Heart right ventricle (tissue), 16 donors: ENCODE measurements around the gene KIF26B. TPM values are rescaled to one million over a fixed set of nuclear protein-coding genes. Genes with fewer than 3 reads are reported as not detected.

Experiments
- ATAC-seq, 8 donors: fragments of 200-7000 bp; cut with Tn5 transposase; one replicate each; pipeline ENCODE4 v1.9.1; 2020; ENCODE audit warnings: mild to moderate bottlenecking in 8 of 8, moderate library complexity in 8 of 8, moderate number of reproducible peaks in 1 of 8
- DNase-seq, 2 donors: peaks; one replicate each; pipeline ENCODE4 v3.0.0-alpha.2; 2020
- H3K27ac ChIP-seq, 10 donors: fragments of 200-600 bp; sonication (generic) in 2 of 10; one replicate each; pipeline versions ENCODE4 v1.5.0 to v1.8.0; 2020 to 2022; ENCODE audit warnings: mild to moderate bottlenecking in 3 of 10
- H3K27me3 ChIP-seq, 7 donors: fragments of 200-600 bp; one replicate each; pipeline ENCODE4 v1.8.0; 2021 to 2022; ENCODE audit warnings: mild to moderate bottlenecking in 2 of 7
- H3K36me3 ChIP-seq, 9 donors: fragments of 200-600 bp; sonication (generic) in 1 of 9; one replicate each; pipeline versions ENCODE4 v1.5.0 to v1.8.0; 2020 to 2022; ENCODE audit warnings: mild to moderate bottlenecking in 2 of 9
- H3K4me1 ChIP-seq, 9 donors: fragments of 200-600 bp; sonication (generic) in 1 of 9; one replicate each; pipeline versions ENCODE4 v1.5.0 to v1.8.0; 2020 to 2022; ENCODE audit warnings: mild to moderate bottlenecking in 4 of 9
- H3K4me3 ChIP-seq, 10 donors: fragments of 200-600 bp; sonication (generic) in 2 of 10; one replicate each; pipeline versions ENCODE4 v1.5.0 to v1.8.0; 2020 to 2022; ENCODE audit warnings: mild to moderate bottlenecking in 7 of 10, moderate library complexity in 2 of 10
- H3K9me3 ChIP-seq, 11 donors: fragments of 200-600 bp in 10 of 11; sonication (generic) in 2 of 11; one replicate each; pipeline versions ENCODE4 v1.5.0 to v1.8.0; 2013 to 2022; ENCODE audit warnings: mild to moderate bottlenecking in 2 of 11, control low read depth in 1 of 11, moderate library complexity in 1 of 11
- WGBS, 2 donors: extraction: QIAGEN DNeasy Blood & Tissue Kit; methylation state at CpG; one replicate each; pipeline ENCODE4 v1.1.7; 2013; ENCODE audit warnings: inconsistent platforms in 1 of 2; 5-methylcytosine and 5-hydroxymethylcytosine counted together
- intact Hi-C, 10 donors: fragments of 100-400 bp; cut with DNase I; formaldehyde crosslinking; loops; one replicate each; pipeline versions ENCODE4 v1.11.1 to v1.14.2; 2022
- polyA plus RNA-seq, 2 donors: library from polyadenylated mRNA; stranded (reverse); fragments of 200-250 nt; gene quantifications; one replicate each; pipeline ENCODE4 v1.2.3, GENCODE V29; 2013
- total RNA-seq, 10 donors: library from RNA; stranded (reverse); fragmentation: NEBNext Ultra II Directional in 3 of 10; extraction: Animal tissue kit (Norgen Biotek cat#: 25700) in 3 of 10; gene quantifications; one replicate each; pipeline versions ENCODE4 v1.2.1 to v1.2.4, GENCODE V29; 2021 to 2023
- TF ChIP-seq, protein P1 (sequence below), 9 donors: fragments of 200-600 bp; sonication (generic) in 2 of 9; IDR thresholded peaks; one replicate each; pipeline versions ENCODE4 v1.5.0 to v1.8.0; 2021 to 2022; ENCODE audit warnings: antibody characterized with exemption in 9 of 9, mild to moderate bottlenecking in 5 of 9, moderate library complexity in 1 of 9
- donor health status: Arrhythmogenic right ventricular cardiomyopathy.
- donor health status: ischemic (EF 13 %, LVEDD 7.1; RV severe dilation, severe dysfunction).
- donor health status: healthy with polysubstance abuse.
- donor health status: DM: no; HTN: yes; CAD: no.
- donor health status: DM: no; HTN: no; CAD: no.
- donor health status: ischemic (EF 25% LVEDD 6.9; RV normal size, moderate dysfunction).
- donor health status: ischemic (EF 25% LVEDD 5.7; RV mildly dilated, moderate dysfunction).
- donor health status: healthy.
- donor health status: DM: yes; HTN: yes; CAD: no.
- donor health status: Ischemic cardiomyopathy.
- donor health status: ischemic (EF 35%, LVEDD 5.7; RV mildly dilated, moderate dysfunction).
- donor health status: nonischemic (EF 11% LVEDD 7.7; RV severe dilation, severe dysfunction).
- donor health status: DM: yes; HTN: yes; CAD: no.
- donor health status: PGD.
- donor health status: ischemic (EF 29% LVEDD 5.4; RV normal size, mild dysfunction).
- donor health status: nonischemic (EF 23%, LVEDD 6.1; RV moderate dilation, normal function).

Gene KIF26B
- total and polyA plus RNA-seq, 12 donors, result 0.66 to 8.8 (median 2.8) TPM

DNA sequence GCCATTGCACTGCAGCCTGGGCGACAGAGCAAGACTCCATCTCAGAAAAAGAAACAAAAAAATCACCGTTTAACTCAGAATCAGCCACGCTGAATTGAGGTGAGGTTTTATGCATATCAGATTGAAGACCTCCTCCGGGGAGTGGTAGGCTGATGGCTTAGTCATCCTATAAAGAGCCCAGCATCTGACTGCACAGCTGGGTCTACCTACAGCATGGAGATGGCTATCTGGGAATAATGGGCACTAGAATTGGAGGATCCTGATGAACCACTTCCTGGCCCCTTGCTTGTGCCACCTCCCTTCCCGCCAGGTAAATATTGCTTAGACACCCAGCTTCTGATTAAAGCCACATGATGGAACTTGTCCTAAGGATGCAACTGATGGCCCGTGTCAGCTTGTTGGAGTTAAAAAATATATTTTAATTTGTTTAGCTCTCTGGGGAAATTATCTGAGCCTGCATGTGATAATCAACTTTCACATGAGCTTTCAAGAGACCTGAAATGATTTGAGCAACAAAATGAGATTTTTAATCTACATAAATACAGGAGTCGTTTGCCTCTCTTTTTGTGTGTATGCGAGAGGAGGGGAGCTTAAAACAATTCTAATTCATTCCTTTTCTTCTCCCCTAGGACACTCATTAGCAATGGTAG lies 157.2 kb downstream of the KIF26B start:
- H3K9me3 ChIP-seq, result no peaks in the 10 kb centered on the region
- TF ChIP-seq, protein P1, sequence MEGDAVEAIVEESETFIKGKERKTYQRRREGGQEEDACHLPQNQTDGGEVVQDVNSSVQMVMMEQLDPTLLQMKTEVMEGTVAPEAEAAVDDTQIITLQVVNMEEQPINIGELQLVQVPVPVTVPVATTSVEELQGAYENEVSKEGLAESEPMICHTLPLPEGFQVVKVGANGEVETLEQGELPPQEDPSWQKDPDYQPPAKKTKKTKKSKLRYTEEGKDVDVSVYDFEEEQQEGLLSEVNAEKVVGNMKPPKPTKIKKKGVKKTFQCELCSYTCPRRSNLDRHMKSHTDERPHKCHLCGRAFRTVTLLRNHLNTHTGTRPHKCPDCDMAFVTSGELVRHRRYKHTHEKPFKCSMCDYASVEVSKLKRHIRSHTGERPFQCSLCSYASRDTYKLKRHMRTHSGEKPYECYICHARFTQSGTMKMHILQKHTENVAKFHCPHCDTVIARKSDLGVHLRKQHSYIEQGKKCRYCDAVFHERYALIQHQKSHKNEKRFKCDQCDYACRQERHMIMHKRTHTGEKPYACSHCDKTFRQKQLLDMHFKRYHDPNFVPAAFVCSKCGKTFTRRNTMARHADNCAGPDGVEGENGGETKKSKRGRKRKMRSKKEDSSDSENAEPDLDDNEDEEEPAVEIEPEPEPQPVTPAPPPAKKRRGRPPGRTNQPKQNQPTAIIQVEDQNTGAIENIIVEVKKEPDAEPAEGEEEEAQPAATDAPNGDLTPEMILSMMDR (IDR thresholded peaks at IDR 0.05), result no peak
- no peak for DNase-seq
- peaks cover 3 to 24% (median 12%) of the 10 kb centered on the region in 9 donors for H3K4me1 ChIP-seq
- no peak overlapping the region for H3K4me3 ChIP-seq
- no peak for ATAC-seq
- H3K36me3 ChIP-seq, result no peaks in the 10 kb centered on the region
- no peak overlapping the region for H3K27ac ChIP-seq
- 93 to 95% methylated on average over 8 of the region's 8 CpGs for WGBS, 2 donors
- intact Hi-C loops, result no loop called here
- peaks cover 0 to 49% (median 10%) of the 10 kb centered on the region in 7 donors for H3K27me3 ChIP-seq

DNA sequence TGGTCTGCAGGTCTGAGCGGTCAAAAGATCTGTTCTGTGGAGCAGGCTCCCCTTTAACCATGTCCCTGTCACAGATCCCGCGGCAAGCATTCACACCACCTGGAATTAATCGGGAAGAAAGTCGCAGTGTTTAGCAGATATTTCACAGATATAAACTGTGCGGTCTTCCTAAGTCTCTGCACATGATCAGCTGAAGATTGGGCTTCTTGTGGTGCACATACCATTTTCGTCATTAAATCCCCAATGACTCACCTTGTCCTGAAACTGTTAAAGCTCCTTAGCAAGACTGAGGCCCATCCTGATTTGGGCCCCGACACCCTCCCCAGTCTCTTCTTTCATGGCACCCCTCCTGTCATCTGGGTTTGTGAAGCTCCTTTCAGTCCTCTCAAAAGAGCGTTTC lies 158.8 kb downstream of the KIF26B start:
- peaks cover 3 to 13% (median 8%) of the 10 kb centered on the region in 9 donors for H3K4me1 ChIP-seq
- TF ChIP-seq, protein P1 (IDR thresholded peaks at IDR 0.05), result no peak
- ATAC-seq (no peak), DNase-seq (no peak)
- peaks cover 0 to 48% (median 12%) of the 10 kb centered on the region in 7 donors for H3K27me3 ChIP-seq
- H3K4me3 ChIP-seq, result no peak overlapping the region
- WGBS, 2 donors, result 97% methylated on average over 9 of the region's 9 CpGs
- no peaks in the 10 kb centered on the region for H3K36me3 ChIP-seq
- H3K27ac ChIP-seq, result no peak overlapping the region
- intact Hi-C loops, result no loop called here
- H3K9me3 ChIP-seq, result no peaks in the 10 kb centered on the region

DNA sequence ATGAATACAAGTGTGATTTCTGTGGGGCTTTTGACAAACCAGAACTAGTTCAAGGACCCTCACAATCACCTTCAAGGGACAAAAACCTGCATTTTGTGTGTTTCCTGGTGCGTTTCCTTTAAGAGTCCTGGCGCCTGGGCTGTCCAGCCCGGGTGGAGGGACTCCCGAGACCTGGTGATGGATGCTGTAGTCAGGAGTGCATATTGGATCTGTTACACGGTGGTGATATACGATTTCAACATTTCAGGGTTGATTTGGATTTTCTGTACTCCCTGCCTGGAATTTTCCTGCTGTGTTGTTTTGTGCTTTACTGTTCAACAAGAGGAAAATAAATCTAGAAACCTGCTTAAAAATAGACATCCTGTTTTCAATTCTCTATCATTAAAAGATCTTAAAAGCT lies 162.0 kb downstream of the KIF26B start:
- TF ChIP-seq, protein P1 (IDR thresholded peaks at IDR 0.05), result no peak
- DNase-seq, result no peak
- no peak for ATAC-seq
- Histone ChIP-seq H3K4me3 (no peak overlapping the region), H3K9me3 (no peaks in the 10 kb centered on the region), H3K36me3 (no peaks in the 10 kb centered on the region), H3K27ac (no peak overlapping the region), H3K27me3 (peaks cover 0 to 27% (median 6%) of the 10 kb centered on the region in 7 donors), H3K4me1 (peaks cover 0 to 4% (median 0%) of the 10 kb centered on the region in 9 donors)
- WGBS, 2 donors, result 66 to 68% methylated on average over 6 of the region's 6 CpGs
- intact Hi-C loops, result no loop called here

DNA sequence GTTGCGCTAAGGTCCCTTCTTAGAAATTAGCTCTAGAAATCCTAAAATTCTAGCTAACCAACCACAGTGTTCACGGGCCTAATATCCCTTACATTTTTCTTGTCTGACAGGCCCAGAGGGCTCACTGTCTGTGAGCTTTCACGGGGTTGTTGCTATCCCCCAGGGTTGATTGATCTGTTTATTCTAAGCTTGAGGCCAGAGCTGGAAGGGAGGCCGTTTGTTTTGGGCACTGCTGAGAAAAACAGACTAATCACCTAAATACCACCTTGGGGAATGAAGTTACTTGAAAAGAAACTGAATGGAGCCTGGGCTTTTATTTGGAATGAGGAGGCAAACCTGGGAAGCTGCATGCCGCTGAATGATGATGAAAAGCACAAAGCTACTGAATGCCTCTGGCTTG lies 162.4 kb downstream of the KIF26B start:
- ATAC-seq, result no peak
- 83 to 85% methylated on average over 5 of the region's 5 CpGs for WGBS, 2 donors
- H3K36me3 ChIP-seq, result no peaks in the 10 kb centered on the region

More for the DNA sequence above, 162.4 kb downstream of the KIF26B start:
- intact Hi-C loops, result no loop called here
- peaks cover 0 to 23% (median 6%) of the 10 kb centered on the region in 7 donors for H3K27me3 ChIP-seq
- H3K27ac ChIP-seq, result no peak overlapping the region
- no peaks in the 10 kb centered on the region for H3K9me3 ChIP-seq
- no peak overlapping the region for H3K4me3 ChIP-seq
- DNase-seq, result no peak
- peaks cover 0 to 4% (median 0%) of the 10 kb centered on the region in 9 donors for H3K4me1 ChIP-seq
- TF ChIP-seq, protein P1 (IDR thresholded peaks at IDR 0.05), result no peak
